Activated T-helper 1 cell treated with Interleukin-2 at 50 U/mL for 16 hours (primary cell): ENCODE results near the gene DLG5.

Experiments
- DNase-seq: peaks from one replicate; pipeline ENCODE4 v3.0.0-alpha.2; 2020; ENCODE audit warnings: low read depth

The DLG5 gene

GRCh38 chr10:77889277-77889903 is 37.2 kb downstream of the DLG5 start:
- DNase-seq = no peak

GRCh38 chr10:77888356-77888703 is 38.2 kb downstream of the DLG5 start:
- DNase-seq = no peak

- no peak for DNase-seq
Observed at GRCh38 chr10:77887631-77888355, 38.8 kb downstream of the DLG5 start.

- no peak for DNase-seq
Observed at GRCh38 chr10:77886795-77887355, 39.7 kb downstream of the DLG5 start.

GRCh38 chr10:77884181-77884580 is 42.4 kb downstream of the DLG5 start:
- DNase-seq = no peak

- no peak for DNase-seq
Observed at GRCh38 chr10:77881636-77882035, 44.9 kb downstream of the DLG5 start.

- no peak for DNase-seq
Observed at GRCh38 chr10:77881222-77881621, 45.3 kb downstream of the DLG5 start.

- no peak for DNase-seq
Observed at GRCh38 chr10:77879710-77880109, 46.8 kb downstream of the DLG5 start.

- no peak for DNase-seq
Observed at GRCh38 chr10:77879065-77879464, 47.5 kb downstream of the DLG5 start.

GRCh38 chr10:77877441-77878344 is 48.9 kb downstream of the DLG5 start:
- no peak for DNase-seq

- DNase-seq = no peak
Observed at GRCh38 chr10:77875730-77876129, 50.8 kb downstream of the DLG5 start.

- DNase-seq = no peak
Observed at GRCh38 chr10:77874872-77875271, 51.7 kb downstream of the DLG5 start.

GRCh38 chr10:77873536-77874380 is 52.8 kb downstream of the DLG5 start:
- DNase-seq = no peak

- DNase-seq = no peak
Observed at GRCh38 chr10:77872947-77873535, 53.5 kb downstream of the DLG5 start.

- no peak for DNase-seq
Observed at GRCh38 chr10:77872151-77872946, 54.2 kb downstream of the DLG5 start.

- no peak for DNase-seq
Observed at GRCh38 chr10:77869626-77870420, 56.7 kb downstream of the DLG5 start.

GRCh38 chr10:77868523-77868922 is 58.0 kb downstream of the DLG5 start:
- no peak for DNase-seq

GRCh38 chr10:77867124-77867719 is 59.3 kb downstream of the DLG5 start:
- no peak for DNase-seq

GRCh38 chr10:77866598-77866997 is 60.0 kb downstream of the DLG5 start:
- DNase-seq = no peak
